Activated CD4-positive, alpha-beta T cell treated with anti-CD3 and anti-CD28 coated beads, Interleukin-2, amount 10 ng/mL, durations not matched to agents 7 days and 5 days (primary cell): ENCODE data around the gene GCA. TPM values are rescaled to one million over a fixed set of nuclear protein-coding genes. Genes with fewer than 3 reads are reported as not detected.

ENCODE experiments used
- CTCF ChIA-PET: fragments of 350-600 bp; sonication (Branson Sonifier 250); formaldehyde crosslinking; loops from one replicate; lab custom pipeline; 2021; ENCODE audit warnings: antibody characterized with exemption; lab: Charles Lee
- POLR2A ChIA-PET: fragments of 350-600 bp; sonication (Branson Sonifier 250); formaldehyde crosslinking; loops from one replicate; lab custom pipeline; 2021; ENCODE audit warnings: antibody characterized with exemption; lab: Charles Lee
- DNase-seq: peaks from one replicate; pipeline ENCODE4 v3.0.0-alpha.2; 2020
- H3K27ac Mint-ChIP-seq: one replicate; pipeline ENCODE4 v1.8.0; 2021; ENCODE audit warnings: mild to moderate bottlenecking, moderate library complexity, mixed read lengths
- H3K27me3 Mint-ChIP-seq: one replicate; pipeline ENCODE4 v1.8.0; 2021; ENCODE audit warnings: mixed read lengths
- H3K36me3 Mint-ChIP-seq: one replicate; pipeline ENCODE4 v1.8.0; 2021; ENCODE audit warnings: low read depth, mixed read lengths
- H3K4me1 Mint-ChIP-seq: one replicate; pipeline ENCODE4 v1.8.0; 2021; ENCODE audit warnings: mixed read lengths
- H3K4me3 Mint-ChIP-seq: one replicate; pipeline ENCODE4 v1.8.0; 2021; ENCODE audit warnings: mild to moderate bottlenecking, moderate library complexity, mixed read lengths
- H3K9me3 Mint-ChIP-seq: one replicate; pipeline ENCODE4 v1.8.0; 2021; ENCODE audit warnings: mixed read lengths
- total RNA-seq, 2 experiments: library from RNA; stranded (reverse); gene quantifications; one replicate each; pipeline ENCODE4 v1.2.3, GENCODE V29; 2021

Gene GCA
- total RNA-seq, 2 experiments from 2014 or later: 11.8 to 14.4 TPM

DNA sequence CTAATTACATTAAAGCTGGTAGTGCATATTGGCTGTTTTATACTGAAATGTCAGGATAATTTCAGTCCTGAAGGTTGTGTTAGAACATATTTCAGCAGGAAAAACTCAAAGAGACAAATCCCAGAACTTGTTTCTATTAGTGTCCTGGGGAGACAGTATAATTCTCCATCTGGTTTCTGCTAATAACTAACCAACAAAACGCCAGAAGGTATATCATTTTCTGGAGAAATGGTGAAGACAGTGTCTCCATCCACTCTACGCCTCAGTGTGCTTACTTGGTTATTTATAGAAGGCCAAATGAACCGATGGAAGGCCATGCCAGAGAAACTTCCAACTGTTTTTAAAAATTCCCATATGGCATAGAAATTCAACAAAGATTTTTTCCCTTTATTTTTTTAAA lies 41.6 kb downstream of the GCA start:
- H3K36me3 Mint-ChIP-seq: no peaks in the 10 kb centered on the region

DNA sequence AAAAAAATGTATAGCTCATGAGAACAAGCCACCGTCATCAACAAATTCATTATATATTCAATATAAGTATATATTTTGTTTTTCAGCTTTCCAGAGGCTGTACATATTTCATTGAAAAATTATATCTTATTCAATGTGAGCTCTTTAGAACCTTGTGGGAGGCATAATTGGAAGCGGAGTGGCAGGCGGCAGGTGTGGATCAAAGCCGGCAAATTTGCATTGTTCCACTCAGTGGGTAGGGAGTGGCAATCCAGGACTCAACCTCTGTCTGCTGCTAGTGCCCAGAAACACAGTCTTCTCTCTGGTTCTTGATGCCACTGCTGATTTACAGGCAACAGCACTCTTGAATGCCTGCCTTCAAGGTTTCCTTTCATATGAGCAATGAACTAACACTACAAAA lies 46.9 kb downstream of the GCA start:
- H3K4me1 Mint-ChIP-seq: no peaks in the 10 kb centered on the region
- H3K36me3 Mint-ChIP-seq: no peaks in the 10 kb centered on the region
- POLR2A ChIA-PET: no interaction called here

More for the DNA sequence above, 41.6 kb downstream of the GCA start:
- no peak overlapping the region for H3K4me3 Mint-ChIP-seq
- DNase-seq: no peak
- no peak overlapping the region for H3K27ac Mint-ChIP-seq
- H3K27me3 Mint-ChIP-seq: peaks cover 3% of the 10 kb centered on the region
- no peaks in the 10 kb centered on the region for H3K4me1 Mint-ChIP-seq
- H3K9me3 Mint-ChIP-seq: no peaks in the 10 kb centered on the region
- ChIA-PET POLR2A (no interaction called here), CTCF (no interaction called here)

DNA sequence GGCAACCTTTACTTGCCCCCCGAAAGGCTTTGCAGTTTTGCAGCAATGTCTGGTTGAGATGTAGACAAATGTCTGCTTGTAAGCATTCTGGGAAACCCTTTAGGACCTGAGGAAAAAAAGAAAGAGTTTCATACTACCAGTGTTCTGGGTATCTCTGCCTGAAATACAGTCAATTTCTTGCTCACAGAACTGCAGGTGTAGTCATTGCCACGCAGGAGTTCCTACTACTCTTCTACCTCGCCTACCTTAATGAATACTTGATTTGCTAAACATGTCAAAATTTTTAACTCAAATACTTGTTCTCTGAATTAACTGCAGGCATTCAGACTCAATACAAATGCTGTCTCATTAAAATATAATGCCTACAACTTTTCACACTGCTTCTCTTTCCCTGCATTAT lies 56.4 kb downstream of the GCA start:
- Mint-ChIP-seq H3K9me3 (no peaks in the 10 kb centered on the region), H3K4me1 (no peaks in the 10 kb centered on the region), H3K36me3 (no peaks in the 10 kb centered on the region), H3K27ac (no peak overlapping the region), H3K27me3 (peaks cover 9% of the 10 kb centered on the region), H3K4me3 (no peak overlapping the region)
- ChIA-PET CTCF (interaction anchor here (0.6 kb wide), 1 partner anchor 26 kb away, joined by 4 read pairs; no protein-coding TSS in a partner anchor), POLR2A (no interaction called here)
- no peak for DNase-seq

More for the DNA sequence above, 46.9 kb downstream of the GCA start:
- Mint-ChIP-seq H3K27ac (no peak overlapping the region), H3K9me3 (no peaks in the 10 kb centered on the region), H3K4me3 (no peak overlapping the region), H3K27me3 (peaks cover 12% of the 10 kb centered on the region)
- CTCF ChIA-PET: no interaction called here
- DNase-seq: no peak

DNA sequence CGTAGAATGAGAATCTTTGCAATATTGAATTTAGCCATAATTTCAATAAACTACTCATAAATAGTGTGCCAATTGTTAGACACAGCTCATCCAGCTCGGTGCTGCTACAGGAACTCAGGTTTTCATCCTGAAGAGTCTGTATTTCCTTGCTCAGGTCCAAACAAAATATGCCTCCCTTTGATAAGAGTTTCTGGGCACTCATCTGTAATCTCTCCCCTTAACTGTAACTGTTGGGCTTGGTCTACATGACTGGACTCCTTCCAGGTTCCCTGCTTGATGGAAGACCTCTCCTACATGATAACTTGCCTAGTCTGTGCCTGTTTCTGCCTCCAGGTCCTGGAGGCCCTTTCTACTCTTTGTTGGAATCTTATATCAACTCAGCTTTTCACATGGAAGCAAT lies 57.9 kb downstream of the GCA start:
- Mint-ChIP-seq H3K4me1 (no peaks in the 10 kb centered on the region), H3K27me3 (peaks cover 9% of the 10 kb centered on the region), H3K9me3 (no peaks in the 10 kb centered on the region), H3K27ac (no peak overlapping the region), H3K36me3 (no peaks in the 10 kb centered on the region), H3K4me3 (no peak overlapping the region)
- ChIA-PET CTCF (no interaction called here), POLR2A (no interaction called here)
- no peak for DNase-seq

DNA sequence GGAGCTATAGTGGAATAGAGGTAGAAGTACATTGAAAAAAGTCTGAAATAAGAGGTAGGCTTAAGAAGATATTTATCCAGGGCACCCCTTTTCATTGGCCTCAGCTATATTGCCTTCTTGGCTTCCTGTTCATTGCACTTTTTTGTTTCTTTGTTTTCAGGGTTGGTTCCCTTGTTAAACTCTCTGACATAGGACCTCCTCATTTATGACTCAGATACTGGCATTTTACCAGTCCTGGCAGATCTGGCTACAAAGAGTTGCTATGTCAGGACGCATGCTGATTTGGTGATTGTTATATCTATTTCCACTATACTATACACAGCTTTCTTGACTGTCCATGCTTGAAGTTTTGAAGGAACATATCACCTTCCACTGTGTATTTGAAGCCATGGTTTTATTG lies 60.0 kb downstream of the GCA start:
- peaks cover 9% of the 10 kb centered on the region for H3K27me3 Mint-ChIP-seq
- no peak overlapping the region for H3K4me3 Mint-ChIP-seq
- H3K4me1 Mint-ChIP-seq: no peaks in the 10 kb centered on the region
- ChIA-PET CTCF (no interaction called here), POLR2A (no interaction called here)
- no peaks in the 10 kb centered on the region for H3K36me3 Mint-ChIP-seq
- no peaks in the 10 kb centered on the region for H3K9me3 Mint-ChIP-seq
- H3K27ac Mint-ChIP-seq: no peak overlapping the region
- no peak for DNase-seq

Other genes starting within 250 kb of the GCA start
- not detected for gene GCG, start 191.9 kb upstream of the GCA start, total RNA-seq
- not detected for gene FAP, start 100.7 kb upstream of the GCA start, total RNA-seq
- gene IFIH1, start 25.4 kb upstream of the GCA start, total RNA-seq: 10 to 100 TPM; 57.3 to 65.5 TPM